ENCODE data around the gene IQCH.
"Not testable (repeated sequence)": the region's sequence is repeated elsewhere in the genome, so short reads cannot be mapped to it uniquely, and the experiment has no call there.

Gene IQCH

GRCh38 chr15:67359431-67360079 lies 105.0 kb downstream of the IQCH start:
- DNase-seq = no peak

- DNase-seq = no peak
These were observed 106.5 kb downstream of the IQCH start for GRCh38 chr15:67361100-67361499.

GRCh38 chr15:67363712-67364111 lies 109.1 kb downstream of the IQCH start:
- not testable (repeated sequence) for DNase-seq

GRCh38 chr15:67365994-67366393 lies 111.4 kb downstream of the IQCH start:
- no peak for DNase-seq

GRCh38 chr15:67366904-67367303 lies 112.3 kb downstream of the IQCH start:
- no peak for DNase-seq

GRCh38 chr15:67369359-67369998 lies 114.9 kb downstream of the IQCH start:
- DNase-seq = no peak

GRCh38 chr15:67370206-67370954 lies 115.8 kb downstream of the IQCH start:
- no peak for DNase-seq

- no peak for DNase-seq
These were observed 118.0 kb downstream of the IQCH start for GRCh38 chr15:67372543-67372942.

- DNase-seq = no peak
These were observed 118.5 kb downstream of the IQCH start for GRCh38 chr15:67372986-67373675.

GRCh38 chr15:67373971-67374370 lies 119.4 kb downstream of the IQCH start:
- DNase-seq = no peak

GRCh38 chr15:67379530-67379929 lies 124.9 kb downstream of the IQCH start:
- no peak for DNase-seq

GRCh38 chr15:67380921-67381320 lies 126.3 kb downstream of the IQCH start:
- no peak for DNase-seq

GRCh38 chr15:67381416-67382045 lies 126.9 kb downstream of the IQCH start:
- DNase-seq = no peak

GRCh38 chr15:67382723-67383122 lies 128.1 kb downstream of the IQCH start:
- no peak for DNase-seq

- no peak for DNase-seq
These were observed 129.3 kb downstream of the IQCH start for GRCh38 chr15:67383899-67384298.

- no peak for DNase-seq
These were observed 130.2 kb downstream of the IQCH start for GRCh38 chr15:67384761-67385160.

- no peak for DNase-seq
These were observed 131.4 kb downstream of the IQCH start for GRCh38 chr15:67385971-67386370.

- DNase-seq = no peak
These were observed 132.4 kb downstream of the IQCH start for GRCh38 chr15:67386947-67387346.

GRCh38 chr15:67389975-67390374 lies 135.4 kb downstream of the IQCH start:
- DNase-seq = no peak

- DNase-seq = no peak
These were observed 140.5 kb downstream of the IQCH start for GRCh38 chr15:67394873-67395639.

GRCh38 chr15:67396114-67396513 lies 141.5 kb downstream of the IQCH start:
- no peak for DNase-seq

GRCh38 chr15:67397139-67397538 lies 142.6 kb downstream of the IQCH start:
- DNase-seq = no peak
